ENCODE data around the gene CD59. TPM values are rescaled to one million over a fixed set of nuclear protein-coding genes. Genes with fewer than 3 reads are reported as not detected.

The CD59 gene
- total and polyA plus RNA-seq, 9 of the 15 experiments (the other 6 are each of a cell fraction or from before 2014, with no cell fraction given): 38.1 to 338 (median 173) TPM

DNA sequence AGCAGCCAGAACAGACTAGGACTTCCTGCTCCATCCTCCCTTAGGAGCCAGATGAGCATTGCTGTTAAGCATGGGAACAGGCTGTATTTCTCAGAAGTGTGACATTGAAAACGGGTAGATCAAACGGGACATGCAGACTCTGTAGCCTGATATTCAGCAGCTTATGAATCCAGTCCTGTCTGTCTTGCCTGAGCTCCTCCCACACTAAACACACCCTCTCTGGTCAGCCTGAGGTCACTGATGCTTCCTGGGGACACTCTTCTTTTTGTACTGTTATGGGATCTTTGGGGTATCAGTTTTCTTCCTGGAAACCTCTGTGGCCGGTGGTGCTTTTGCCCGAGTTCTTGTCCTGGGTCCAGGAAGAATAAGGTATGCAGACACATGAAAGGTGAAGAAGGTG lies 71.4 kb downstream of the CD59 start (continued):
- no peak for TF ChIP-seq ETV5 (CRISPR knock-in tag; IDR thresholded peaks at IDR 0.05; ENCODE audit: low read depth)
- TF ChIP-seq CBX3 (IDR thresholded peaks at IDR 0.05; ENCODE audit: borderline replicate concordance in 1 of 2, low read length in 2 of 2): no peak
- no peak for TF ChIP-seq ZNF707 (CRISPR knock-in tag; conservative IDR thresholded peaks at IDR 0.05)
- no peak for TF ChIP-seq ZNF232 (CRISPR knock-in tag; IDR thresholded peaks at IDR 0.05)

DNA sequence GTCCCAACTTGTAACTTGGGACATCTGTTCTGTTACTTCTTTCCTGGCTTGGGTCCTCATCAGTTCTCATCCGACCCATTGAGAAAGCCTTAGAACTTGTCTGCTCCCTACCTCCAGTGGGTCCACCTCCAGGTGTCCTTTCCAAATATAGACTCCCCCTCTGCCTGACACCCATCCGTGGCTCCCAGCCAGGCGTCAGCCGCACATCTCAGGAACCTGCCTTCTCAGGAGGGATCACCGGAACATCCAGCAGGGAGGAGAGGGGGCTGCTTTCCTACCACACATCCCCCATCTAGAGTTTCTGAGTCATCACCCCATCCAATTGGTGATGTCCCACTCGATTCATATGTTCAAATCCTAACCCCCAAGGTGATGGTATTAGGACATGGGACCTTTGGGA lies 72.1 kb downstream of the CD59 start:
- ATAC-seq: no peak
- Histone ChIP-seq H3K9me1 (ENCODE audit: control insufficient read depth, insufficient read depth, low read length) (no peaks in the 10 kb centered on the region), H3K79me2 (ENCODE audit: control insufficient read depth, insufficient read depth, low read length) (no peaks in the 10 kb centered on the region), H3K27me3 (ENCODE audit: control insufficient read depth in 2 of 2, insufficient read depth in 2 of 2, low read length in 2 of 2) (peaks cover 24 to 52% of the 10 kb centered on the region in 2 experiments; a peak in 4 of 5 replicates), H3K4me2 (ENCODE audit: insufficient read depth, low read length) (no peak overlapping the region), H3K36me3 (ENCODE audit: control insufficient read depth, insufficient read depth, low read length) (no peaks in the 10 kb centered on the region), H2AFZ (ENCODE audit: low read depth, low read length) (no peak overlapping the region), H3K9me3 (replicated peaks; ENCODE audit: control insufficient read depth, insufficient read depth, low read depth, low read length) (no peaks in the 10 kb centered on the region), H3K4me3 (no peak overlapping the region), H3K27ac (ENCODE audit: extremely low read depth, low read depth, low read length) (no peak overlapping the region), H3K4me1 (replicated peaks in 1 of 2; ENCODE audit: control insufficient read depth in 2 of 2, insufficient read depth in 2 of 2, low read length in 2 of 2) (peaks cover 0 to 3% of the 10 kb centered on the region in 2 experiments; a peak in 1 of 5 replicates), H3K9ac (ENCODE audit: insufficient read depth in 1 of 2, low read depth in 2 of 2, low read length in 2 of 2) (no peak overlapping the region), H4K20me1 (replicated peaks; ENCODE audit: control insufficient read depth, insufficient read depth, low read length) (0 out of 2 replicates have a peak, but pooled peaks cover 5% of the 10 kb centered on the region)
- 0% methylated on average over 5 of the region's 6 CpGs for WGBS (ENCODE audit: insufficient coverage, low coverage, missing lambda C conversion rate)
- in situ Hi-C loops (cut with MboI): no loop called here
- DNase-seq (ENCODE audit: extremely low read depth in 1 of 4, low spot score in 3 of 4): no peak
- no peak for FAIRE-seq
- ChIA-PET CTCF (ENCODE audit: low intra/inter-chr PET ratio) (no interaction called here), POLR2A (interaction anchor here (0.6 kb wide), 1 partner anchor 1374 kb away, joined by 3 read pairs; no protein-coding TSS in a partner anchor)
- intact Hi-C loops (cut with micrococcal nuclease): no loop called here
- BruUV-seq (replicated peaks): no TSS peak
- no peak for TF ChIP-seq FOXJ2 (tag; IDR thresholded peaks at IDR 0.05)
- TF ChIP-seq MECOM (CRISPR knock-in tag; IDR thresholded peaks at IDR 0.05): no peak
- TF ChIP-seq ZBTB1 (CRISPR knock-in tag; IDR thresholded peaks at IDR 0.05; ENCODE audit: borderline replicate concordance, low read depth): no peak
- no peak for TF ChIP-seq CHD1 (IDR thresholded peaks at IDR 0.05; ENCODE audit: low read length)
- TF ChIP-seq NFE2 (IDR thresholded peaks at IDR 0.05; ENCODE audit: low read depth): no peak
- no peak for TF ChIP-seq ZSCAN29 (IDR thresholded peaks at IDR 0.05)
- no peak for TF ChIP-seq RBFOX2 (IDR thresholded peaks at IDR 0.05; ENCODE audit: low read depth, low read length)
- TF ChIP-seq ZNF175 (CRISPR knock-in tag; IDR thresholded peaks at IDR 0.05; ENCODE audit: low read depth): no peak
- TF ChIP-seq MYBL2 (IDR thresholded peaks at IDR 0.05; ENCODE audit: low read depth): no peak
- TF ChIP-seq MYBL2 (CRISPR knock-in tag; IDR thresholded peaks at IDR 0.05; ENCODE audit: borderline replicate concordance): no peak
- TF ChIP-seq FOXK1 (CRISPR knock-in tag; IDR thresholded peaks at IDR 0.05; ENCODE audit: borderline replicate concordance): no peak
- TF ChIP-seq DDX20 (tag; IDR thresholded peaks at IDR 0.05; ENCODE audit: low read depth): no peak
- no peak for TF ChIP-seq DACH1 (IDR thresholded peaks at IDR 0.05; ENCODE audit: partially characterized antibody)

Measured in K562 (cell line).